GM18867 (cell line): ENCODE data around the gene PSMA7.

ENCODE experiments used
- ATAC-seq: cut with Tn5 transposase; IDR thresholded peaks from one replicate; pipeline ENCODE4 v1.9.1; 2021; ENCODE audit warnings: mild to moderate bottlenecking, moderate library complexity; ENCODE audit not compliant: unreplicated experiment

The PSMA7 gene

GRCh38 chr20:62143081-62143956 lies at the start of gene PSMA7, which contains the start of gene SS18L1:
PSMA7 (minus strand) TSS chr20:62143394; CDS start chr20:62143303, 91 bp downstream.
SS18L1 (plus strand) TSS chr20:62143769; CDS start chr20:62143821, 52 bp downstream.
- peak; percentile 71 for ATAC-seq

- ATAC-seq = no peak
Measured at GRCh38 chr20:62192635-62193034, 49.4 kb upstream of the PSMA7 start.

GRCh38 chr20:62191781-62192559 lies 48.8 kb upstream of the PSMA7 start:
- ATAC-seq = no peak

- no peak for ATAC-seq
Measured at GRCh38 chr20:62190639-62191411, 47.6 kb upstream of the PSMA7 start.

- ATAC-seq = no peak
Measured at GRCh38 chr20:62186887-62187866, 44.0 kb upstream of the PSMA7 start.

- ATAC-seq = no peak
Measured at GRCh38 chr20:62186096-62186426, 42.9 kb upstream of the PSMA7 start.

GRCh38 chr20:62183426-62184142 lies 40.4 kb upstream of the PSMA7 start:
- ATAC-seq = no peak

GRCh38 chr20:62182469-62183425 lies 39.6 kb upstream of the PSMA7 start, which contains the start of gene MTG2:
MTG2 (plus strand) TSS chr20:62183028; CDS start chr20:62193421, 10,393 bp downstream.
- peak; percentile 92 for ATAC-seq

GRCh38 chr20:62181808-62182207 lies 38.6 kb upstream of the PSMA7 start:
- ATAC-seq = no peak

GRCh38 chr20:62179162-62179504 lies 35.9 kb upstream of the PSMA7 start:
- no peak for ATAC-seq

GRCh38 chr20:62178316-62179161 lies 35.3 kb upstream of the PSMA7 start:
- ATAC-seq = no peak

GRCh38 chr20:62177307-62177706 lies 34.1 kb upstream of the PSMA7 start:
- ATAC-seq = no peak

- no peak for ATAC-seq
Measured at GRCh38 chr20:62176866-62177265, 33.7 kb upstream of the PSMA7 start.

GRCh38 chr20:62175711-62176110 lies 32.5 kb upstream of the PSMA7 start:
- ATAC-seq = no peak

- ATAC-seq = no peak
Measured at GRCh38 chr20:62174870-62175624, 31.9 kb upstream of the PSMA7 start.

- no peak for ATAC-seq
Measured at GRCh38 chr20:62174021-62174804, 31.0 kb upstream of the PSMA7 start.
